GM12878 (cell line): ENCODE measurements around the gene ARL3. TPM values are rescaled to one million over a fixed set of nuclear protein-coding genes. Genes with fewer than 3 reads are reported as not detected.

ENCODE experiments used
- ATAC-seq: fragments of 200-7000 bp; cut with Tn5 transposase; 3 replicates; pipeline ENCODE4 v1.9.1; 2020; ENCODE audit warnings: mild to moderate bottlenecking, moderate library complexity
- BruUV-seq: library from RNA; stranded (reverse); fragments of 400-500 nt; replicated peaks from 2 replicates; lab custom pipeline; 2021; lab: Mats Ljungman, UMichigan
- CTCF ChIA-PET: fragments of 300-600 bp; sonication (Branson Sonifier 250); formaldehyde crosslinking; extraction: SDS; loops from one replicate; lab custom pipeline; 2021; ENCODE audit warnings: inconsistent platforms; lab: Yijun Ruan, JAX
- POLR2A ChIA-PET: fragments of 350-600 bp; formaldehyde crosslinking; extraction: SDS; loops from one replicate; lab custom pipeline; 2021; ENCODE audit warnings: inconsistent platforms; lab: Charles Lee
- RAD21 ChIA-PET: fragments of 300-600 bp; sonication (Branson Sonifier 250); formaldehyde crosslinking; loops from one replicate; lab custom pipeline; 2023; ENCODE audit warnings: antibody characterized with exemption; ENCODE audit not compliant: unreplicated experiment; lab: Charles Lee
- SMC1A ChIA-PET: fragments of 300-600 bp; sonication (Branson Sonifier 250); formaldehyde crosslinking; loops from one replicate; lab custom pipeline; 2023; ENCODE audit not compliant: unreplicated experiment, uncharacterized antibody; lab: Charles Lee
- DNase-seq: peaks from one replicate; pipeline ENCODE4 v3.0.0-alpha.2; 2011; ENCODE audit warnings: low read depth, low spot score
- FAIRE-seq: peaks from 3 replicates; lab custom pipeline; 2011; peaks lifted over from hg19 to GRCh38; lab: Jason Lieb, UNC
- H2AFZ ChIP-seq: 2 replicates; pipeline ENCODE4 v1.6.0; 2011; ENCODE audit warnings: low read depth, low read length, control low read depth; ENCODE audit not compliant: control insufficient read depth
- H3K27ac ChIP-seq: 2 replicates; pipeline ENCODE4 v1.5.1; 2011; ENCODE audit warnings: control low read depth; ENCODE audit not compliant: control insufficient read depth, insufficient read depth
- H3K27me3 ChIP-seq, 2 experiments: replicated peaks in 1 of 2; 2 replicates each; pipeline versions ENCODE4 v1.6.0 to v1.6.1; 2011; ENCODE audit warnings: low read length in 1 of 2; ENCODE audit not compliant: control insufficient read depth in 2 of 2, insufficient read depth in 2 of 2
- H3K36me3 ChIP-seq, 2 experiments: 2 replicates each; pipeline ENCODE4 v1.5.1; 2011; ENCODE audit warnings: low read length in 1 of 2; ENCODE audit not compliant: control insufficient read depth in 2 of 2, insufficient read depth in 2 of 2
- H3K4me1 ChIP-seq: 2 replicates; pipeline ENCODE4 v1.6.1; 2011; ENCODE audit warnings: mild to moderate bottlenecking, low read length, moderate library complexity, mixed read lengths; ENCODE audit not compliant: control insufficient read depth, insufficient read depth
- H3K4me2 ChIP-seq: 2 replicates; pipeline ENCODE4 v1.6.0; 2011; ENCODE audit warnings: control low read depth; ENCODE audit not compliant: control insufficient read depth, insufficient read depth
- H3K4me3 ChIP-seq: fragments of 200-600 bp; sonication (generic); 2 replicates; pipeline ENCODE4 v1.5.1; 2016
- H3K79me2 ChIP-seq: 2 replicates; pipeline ENCODE4 v1.6.0; 2011; ENCODE audit warnings: low read length; ENCODE audit not compliant: control insufficient read depth, insufficient read depth
- H3K9ac ChIP-seq: 2 replicates; pipeline ENCODE4 v1.8.0; 2011; ENCODE audit warnings: low read length, control low read depth, mixed read lengths; ENCODE audit not compliant: control insufficient read depth, insufficient read depth
- H3K9me3 ChIP-seq: replicated peaks from 3 replicates; pipeline ENCODE4 v1.5.1; 2011; ENCODE audit warnings: mild to moderate bottlenecking, low read length; ENCODE audit not compliant: control insufficient read depth, insufficient read depth
- H4K20me1 ChIP-seq: 2 replicates; pipeline ENCODE4 v1.6.0; 2011; ENCODE audit not compliant: control insufficient read depth, insufficient read depth
- CREB1 ChIP-seq: IDR thresholded peaks from 2 replicates; pipeline ENCODE4 v1.6.1; 2012; ENCODE audit warnings: low read depth, mild to moderate bottlenecking, inconsistent platforms
- CREM ChIP-seq: IDR thresholded peaks from 2 replicates; pipeline ENCODE4 v1.6.1; 2014; ENCODE audit warnings: antibody characterized with exemption, low read depth
- EZH2 ChIP-seq: IDR thresholded peaks from 2 replicates; pipeline ENCODE4 v1.6.1; 2012; ENCODE audit warnings: low read depth, mild to moderate bottlenecking, control low read depth, inconsistent platforms, low read length, borderline replicate concordance; ENCODE audit not compliant: control insufficient read depth
- JUNB ChIP-seq: IDR thresholded peaks from 2 replicates; pipeline ENCODE4 v1.6.1; 2016; ENCODE audit warnings: antibody characterized with exemption, mild to moderate bottlenecking
- NBN ChIP-seq: fragments of 450-650 bp; IDR thresholded peaks from 2 replicates; pipeline ENCODE4 v1.6.1; 2016
- RBBP5 ChIP-seq: fragments of 200-600 bp; sonication (generic); conservative IDR thresholded peaks from 2 replicates; pipeline ENCODE4 v1.6.1; 2016
- RCOR1 ChIP-seq: conservative IDR thresholded peaks from 2 replicates; pipeline ENCODE4 v1.6.1; 2012; ENCODE audit warnings: low read depth, low read length, improper control_type of control experiment
- SMAD5 ChIP-seq: IDR thresholded peaks from 2 replicates; pipeline ENCODE4 v1.6.1; 2016; ENCODE audit warnings: antibody characterized with exemption, low read depth
- SMARCA5 ChIP-seq: fragments of 450-650 bp; IDR thresholded peaks from 2 replicates; pipeline ENCODE4 v1.6.1; 2017; ENCODE audit warnings: mild to moderate bottlenecking
- SRF ChIP-seq, 2 experiments: IDR thresholded peaks; 2 replicates each; pipeline ENCODE4 v1.6.1; 2011; ENCODE audit warnings: low read depth in 2 of 2, low read length in 2 of 2, mild to moderate bottlenecking in 1 of 2, moderate library complexity in 1 of 2
- STAT1 ChIP-seq: fragments of 450-650 bp; conservative IDR thresholded peaks from 2 replicates; pipeline ENCODE4 v1.6.1; 2014; ENCODE audit warnings: antibody characterized with exemption, mild to moderate bottlenecking
- YBX1 ChIP-seq: fragments of 450-650 bp; IDR thresholded peaks from 2 replicates; pipeline ENCODE4 v1.6.1; 2016; ENCODE audit warnings: antibody characterized with exemption
- ZBED1 ChIP-seq: IDR thresholded peaks from 2 replicates; pipeline ENCODE4 v1.6.1; 2016; ENCODE audit warnings: borderline replicate concordance
- WGBS: methylation state at CpG from one replicate; pipeline ENCODE4 v1.1.6; 2016; ENCODE audit warnings: low lambda C conversion rate; ENCODE audit not compliant: insufficient replicate concordance, insufficient coverage; ENCODE audit errors: missing lambda C conversion rate; 5-methylcytosine and 5-hydroxymethylcytosine counted together
- in situ Hi-C: fragments of 300-500 bp; cut with MboI; formaldehyde crosslinking; loops from 9 replicates; pipeline ENCODE4 v1.14.3; 2018; ENCODE audit warnings: mixed read lengths
- intact Hi-C: fragments of 100-400 bp; cut with micrococcal nuclease; formaldehyde crosslinking; loops from one replicate; pipeline ENCODE4 v1.14.2; 2022; ENCODE audit not compliant: unreplicated experiment
- polyA plus RNA-seq, 11 experiments: library from polyadenylated mRNA; depleted of rRNA in 4 of 11; unstranded in 6 of 11; stranded (reverse) in 5 of 11; fragments of >200 nt; fragmentation: Nextera tagmentation in 4 of 11; fragmentation: Illumina TruSeq in 1 of 11; extraction: Ambion mirVana in 4 of 11; extraction: Trizol in 1 of 11; gene quantifications; 1 replicate in 1 of 11; 2 replicates in 10 of 11; pipeline versions ENCODE4 v1.2.1 to v1.2.3, GENCODE V29; 2011 to 2016; ENCODE audit warnings: inconsistent platforms in 2 of 11, missing spikeins in 2 of 11, low read depth in 1 of 11
- total RNA-seq, 4 experiments: library from RNA; depleted of rRNA in 3 of 4; stranded (reverse); fragments of >200 nt in 3 of 4; fragmentation: Illumina TruSeq in 1 of 4; extraction: Trizol in 1 of 4; gene quantifications; 2 replicates each; pipeline versions ENCODE4 v1.2.1 to v1.2.3, GENCODE V29; 2013 to 2021
- TF ChIP-seq, protein P1 (sequence below): fragments of 150-350 bp; IDR thresholded peaks from 2 replicates; pipeline ENCODE4 v1.6.1; 2014; ENCODE audit warnings: mild to moderate bottlenecking, low read depth, low read length
- TF ChIP-seq, protein P2 (sequence below): fragments of 450-650 bp; formaldehyde crosslinking; IDR thresholded peaks from 2 replicates; pipeline ENCODE4 v1.4.0; 2022; ENCODE audit warnings: mild to moderate bottlenecking, moderate library complexity
- TF ChIP-seq, protein P3 (sequence below): IDR thresholded peaks from 2 replicates; pipeline ENCODE4 v1.6.1; 2011; ENCODE audit warnings: mild to moderate bottlenecking, low read depth, low read length, moderate library complexity; ENCODE audit not compliant: insufficient replicate concordance

The ARL3 gene
- total and polyA plus RNA-seq, 10 of the 15 experiments (the other 5 are each of a cell fraction or from before 2014, with no cell fraction given): 4.9 to 26.1 (median 11.0) TPM

DNA sequence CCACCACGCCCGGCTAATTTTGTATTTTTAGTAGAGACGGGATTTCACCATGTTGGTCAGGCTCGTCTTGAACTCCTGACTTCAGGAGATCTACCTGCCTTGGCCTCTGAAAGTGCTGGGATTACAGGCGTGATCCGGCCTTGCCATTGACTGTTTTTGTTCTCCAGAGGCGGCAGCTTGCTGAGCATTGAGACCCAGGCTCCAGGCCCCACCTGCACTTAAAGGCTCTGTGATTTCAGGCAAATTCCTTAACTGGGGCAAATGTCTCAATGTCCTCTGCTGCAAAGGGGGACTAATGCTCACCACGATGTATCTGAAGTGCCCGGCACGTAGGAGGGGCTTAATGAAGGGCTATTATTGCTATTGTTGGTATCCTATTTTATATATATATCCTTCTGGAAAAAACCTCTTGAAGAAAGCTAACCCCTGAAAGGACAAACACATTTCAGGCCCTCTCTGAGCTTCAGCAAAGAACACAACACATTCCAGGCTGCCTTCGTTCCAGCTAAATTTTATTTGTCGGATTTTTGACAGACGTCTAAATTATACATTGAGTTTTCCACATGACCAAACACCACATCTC is 40.9 kb downstream of the ARL3 start:
- in situ Hi-C loops (no loop called here), intact Hi-C loops (no loop called here)
- TF ChIP-seq NBN (no peak), YBX1 (no peak), EZH2 (no peak), SMAD5 (no peak), JUNB (no peak), CREM (no peak), RBBP5 (no peak), SRF (IDR thresholded peaks at IDR 0.05; ENCODE audit: low read depth in 2 of 2, low read length in 2 of 2) (no peak), ZBED1 (no peak), SMARCA5 (no peak), CREB1 (no peak), RCOR1 (no peak), STAT1 (no peak)
- TF ChIP-seq, protein P1, sequence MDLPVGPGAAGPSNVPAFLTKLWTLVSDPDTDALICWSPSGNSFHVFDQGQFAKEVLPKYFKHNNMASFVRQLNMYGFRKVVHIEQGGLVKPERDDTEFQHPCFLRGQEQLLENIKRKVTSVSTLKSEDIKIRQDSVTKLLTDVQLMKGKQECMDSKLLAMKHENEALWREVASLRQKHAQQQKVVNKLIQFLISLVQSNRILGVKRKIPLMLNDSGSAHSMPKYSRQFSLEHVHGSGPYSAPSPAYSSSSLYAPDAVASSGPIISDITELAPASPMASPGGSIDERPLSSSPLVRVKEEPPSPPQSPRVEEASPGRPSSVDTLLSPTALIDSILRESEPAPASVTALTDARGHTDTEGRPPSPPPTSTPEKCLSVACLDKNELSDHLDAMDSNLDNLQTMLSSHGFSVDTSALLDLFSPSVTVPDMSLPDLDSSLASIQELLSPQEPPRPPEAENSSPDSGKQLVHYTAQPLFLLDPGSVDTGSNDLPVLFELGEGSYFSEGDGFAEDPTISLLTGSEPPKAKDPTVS: no peak
- TF ChIP-seq, protein P2, sequence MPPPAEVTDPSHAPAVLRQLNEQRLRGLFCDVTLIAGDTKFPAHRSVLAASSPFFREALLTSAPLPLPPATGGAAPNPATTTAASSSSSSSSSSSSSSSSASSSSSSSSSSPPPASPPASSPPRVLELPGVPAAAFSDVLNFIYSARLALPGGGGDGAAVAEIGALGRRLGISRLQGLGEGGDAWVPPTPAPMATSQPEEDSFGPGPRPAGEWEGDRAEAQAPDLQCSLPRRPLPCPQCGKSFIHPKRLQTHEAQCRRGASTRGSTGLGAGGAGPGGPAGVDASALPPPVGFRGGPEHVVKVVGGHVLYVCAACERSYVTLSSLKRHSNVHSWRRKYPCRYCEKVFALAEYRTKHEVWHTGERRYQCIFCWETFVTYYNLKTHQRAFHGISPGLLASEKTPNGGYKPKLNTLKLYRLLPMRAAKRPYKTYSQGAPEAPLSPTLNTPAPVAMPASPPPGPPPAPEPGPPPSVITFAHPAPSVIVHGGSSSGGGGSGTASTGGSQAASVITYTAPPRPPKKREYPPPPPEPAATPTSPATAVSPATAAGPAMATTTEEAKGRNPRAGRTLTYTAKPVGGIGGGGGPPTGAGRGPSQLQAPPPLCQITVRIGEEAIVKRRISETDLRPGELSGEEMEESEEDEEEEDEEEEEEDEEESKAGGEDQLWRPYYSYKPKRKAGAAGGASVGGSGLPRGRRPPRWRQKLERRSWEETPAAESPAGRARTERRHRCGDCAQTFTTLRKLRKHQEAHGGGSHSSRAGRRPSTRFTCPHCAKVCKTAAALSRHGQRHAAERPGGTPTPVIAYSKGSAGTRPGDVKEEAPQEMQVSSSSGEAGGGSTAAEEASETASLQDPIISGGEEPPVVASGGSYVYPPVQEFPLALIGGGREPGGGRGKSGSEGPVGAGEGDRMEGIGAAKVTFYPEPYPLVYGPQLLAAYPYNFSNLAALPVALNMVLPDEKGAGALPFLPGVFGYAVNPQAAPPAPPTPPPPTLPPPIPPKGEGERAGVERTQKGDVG (CRISPR knock-in tag): no peak
- TF ChIP-seq, protein P3, sequence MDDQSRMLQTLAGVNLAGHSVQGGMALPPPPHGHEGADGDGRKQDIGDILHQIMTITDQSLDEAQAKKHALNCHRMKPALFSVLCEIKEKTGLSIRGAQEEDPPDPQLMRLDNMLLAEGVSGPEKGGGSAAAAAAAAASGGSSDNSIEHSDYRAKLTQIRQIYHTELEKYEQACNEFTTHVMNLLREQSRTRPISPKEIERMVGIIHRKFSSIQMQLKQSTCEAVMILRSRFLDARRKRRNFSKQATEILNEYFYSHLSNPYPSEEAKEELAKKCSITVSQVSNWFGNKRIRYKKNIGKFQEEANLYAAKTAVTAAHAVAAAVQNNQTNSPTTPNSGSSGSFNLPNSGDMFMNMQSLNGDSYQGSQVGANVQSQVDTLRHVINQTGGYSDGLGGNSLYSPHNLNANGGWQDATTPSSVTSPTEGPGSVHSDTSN: no peak
- H2AFZ ChIP-seq: no peak overlapping the region
- H3K36me3 ChIP-seq: no peaks in the 10 kb centered on the region
- DNase-seq: no peak
- no peak overlapping the region for H3K27ac ChIP-seq
- BruUV-seq: no TSS peak
- RAD21 ChIA-PET: interaction anchor here (1.3 to 8.4 kb wide), 8 partner anchors 9 to 169 kb away, joined by 3 to 140 read pairs (median 30); partner anchors contain the start of genes ARL3, SFXN2, SUFU and TRIM8
- H3K27me3 ChIP-seq: no peaks in the 10 kb centered on the region
- CTCF ChIA-PET: interaction anchor here (0.7 to 8.7 kb wide), 8 partner anchors 11 to 604 kb away, joined by 3 to 128 read pairs (median 30); partner anchors contain the start of genes ARL3, SFXN2 and TRIM8
- no peak overlapping the region for H3K4me3 ChIP-seq
- ATAC-seq: no peak
- H3K9ac ChIP-seq: no peak overlapping the region
- no peak overlapping the region; the same call in 1 of the 2 replicates for H3K4me2 ChIP-seq
- H4K20me1 ChIP-seq: no peaks in the 10 kb centered on the region
- H3K9me3 ChIP-seq: no peaks in the 10 kb centered on the region
- no peaks in the 10 kb centered on the region for H3K79me2 ChIP-seq
- H3K4me1 ChIP-seq: peaks cover 26% of the 10 kb centered on the region
- POLR2A ChIA-PET: interaction anchor here (0.9 to 7.3 kb wide), 9 partner anchors 9 to 65 kb away, joined by 5 to 151 read pairs (median 18); partner anchors contain the start of genes ARL3, SFXN2 and TRIM8
- FAIRE-seq: no peak
- SMC1A ChIA-PET: interaction anchor here (1.0 to 8.2 kb wide), 15 partner anchors 9 to 228 kb away, joined by 3 to 140 read pairs (median 5); partner anchors contain the start of genes ACTR1A, ARL3, SFXN2 and TRIM8
- 90% methylated on average over 13 of the region's 13 CpGs for WGBS
